Measurements from ENCODE around the gene ERMN.
"Not testable (repeated sequence)": the region's sequence is repeated elsewhere in the genome, so short reads cannot be mapped to it uniquely, and the experiment has no call there.

ERMN gene

GRCh38 chr2:157301307-157301706, 24.3 kb downstream of the ERMN start:
- no peak for DNase-seq

DNA sequence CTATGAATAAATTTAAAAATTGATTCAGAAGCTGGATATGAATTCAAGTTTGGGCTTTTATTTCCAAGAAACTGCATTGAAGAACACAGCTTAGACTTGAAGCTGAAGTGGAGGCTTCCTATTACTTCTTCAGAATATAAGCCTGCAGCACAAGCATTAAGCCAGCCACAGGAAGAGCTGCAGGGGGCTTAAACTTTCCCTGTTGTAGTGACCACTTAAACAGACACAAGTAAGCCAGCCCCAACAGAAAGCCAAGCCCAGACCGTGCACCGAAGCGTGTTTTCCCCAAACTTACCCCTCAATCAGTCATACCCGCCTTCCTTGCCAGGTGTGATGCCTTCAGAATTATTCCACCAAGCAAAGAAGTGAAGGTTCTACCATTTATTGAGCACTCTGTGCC, 28.7 kb downstream of the ERMN start:
- no peak for DNase-seq

GRCh38 chr2:157296490-157296889, 29.1 kb downstream of the ERMN start:
- no peak for DNase-seq

GRCh38 chr2:157292853-157293252, 32.8 kb downstream of the ERMN start:
- no peak for DNase-seq

DNA sequence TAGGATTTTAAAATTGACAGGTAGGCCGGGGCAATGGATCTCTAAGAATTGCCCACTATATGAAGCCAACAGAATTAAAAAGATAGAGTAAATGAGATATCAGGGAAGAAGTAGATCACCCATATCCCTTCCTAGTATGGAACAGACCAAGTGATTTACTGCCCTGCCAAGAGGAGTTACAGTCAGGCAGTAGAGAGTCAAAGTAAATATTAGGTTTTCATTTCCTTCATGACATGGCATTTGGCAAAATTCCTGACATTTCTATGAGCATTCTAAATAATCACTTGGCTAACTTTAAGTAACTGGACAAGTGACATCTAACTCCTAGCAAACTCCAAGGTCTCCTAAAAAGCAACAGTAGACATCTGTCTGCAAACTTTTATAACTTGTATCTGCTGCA, 34.6 kb downstream of the ERMN start:
- no peak for DNase-seq

GRCh38 chr2:157290525-157290924, 35.1 kb downstream of the ERMN start:
- DNase-seq, result no peak

GRCh38 chr2:157287160-157287559, 38.5 kb downstream of the ERMN start:
- DNase-seq, result no peak

DNA sequence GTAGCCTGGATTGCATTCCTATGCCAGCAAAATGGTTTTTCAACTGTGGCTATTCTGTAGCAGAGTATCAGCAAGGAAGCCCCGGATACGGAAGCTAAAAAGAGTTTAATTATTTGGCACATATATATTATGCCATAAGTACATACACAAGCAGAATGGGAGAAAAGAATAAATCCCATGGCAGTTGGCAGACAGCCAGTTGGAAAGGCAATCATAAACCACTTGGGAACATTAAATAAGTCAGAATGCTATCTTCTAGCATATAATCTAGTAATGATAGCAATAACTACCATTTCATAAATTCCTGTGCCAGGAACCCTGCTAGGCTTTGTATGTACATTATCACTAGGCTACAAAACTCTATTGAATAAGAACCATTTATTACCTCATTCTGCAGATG, 42.2 kb downstream of the ERMN start:
- no peak for DNase-seq

DNA sequence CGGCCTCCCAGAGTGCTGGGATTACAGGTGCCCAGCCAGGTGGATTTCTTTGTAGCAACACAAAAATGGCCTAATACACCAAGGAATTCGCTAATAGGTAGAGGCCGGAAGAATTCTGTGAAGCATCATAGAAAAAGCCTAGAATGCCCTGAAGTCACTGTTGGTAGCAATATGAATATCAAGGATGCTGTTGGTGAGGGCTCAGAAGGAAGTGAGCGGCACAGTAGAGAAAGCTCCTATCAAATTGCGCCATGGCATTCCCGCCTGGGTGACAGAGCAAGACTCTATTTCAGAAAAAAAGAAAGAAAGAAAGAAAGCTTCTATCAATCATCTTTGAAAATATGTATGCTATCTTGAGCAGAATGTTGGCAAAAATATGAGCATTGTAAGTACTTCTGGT, 44.3 kb downstream of the ERMN start:
- no peak for DNase-seq

DNA sequence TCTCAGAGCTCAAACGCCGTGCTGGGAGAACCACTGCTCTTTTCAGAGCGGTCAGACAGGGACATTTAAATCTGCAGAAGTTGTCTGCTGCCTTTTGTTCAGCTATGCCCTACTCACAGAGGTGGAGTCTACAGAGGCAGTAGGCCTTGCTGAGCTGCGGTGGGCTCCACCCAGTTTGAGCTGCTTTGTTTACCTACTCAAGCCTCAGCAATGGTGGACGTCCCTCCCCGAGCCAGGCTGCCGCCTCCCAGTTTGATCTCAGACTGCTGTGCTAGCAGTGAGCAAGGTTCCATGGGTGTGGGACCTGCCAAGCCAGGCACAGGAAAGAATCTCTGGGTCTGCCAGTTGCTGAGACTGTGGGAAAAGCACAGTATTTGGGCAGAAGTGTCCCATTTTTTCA, 46.3 kb downstream of the ERMN start:
- not testable (repeated sequence) for DNase-seq

DNA sequence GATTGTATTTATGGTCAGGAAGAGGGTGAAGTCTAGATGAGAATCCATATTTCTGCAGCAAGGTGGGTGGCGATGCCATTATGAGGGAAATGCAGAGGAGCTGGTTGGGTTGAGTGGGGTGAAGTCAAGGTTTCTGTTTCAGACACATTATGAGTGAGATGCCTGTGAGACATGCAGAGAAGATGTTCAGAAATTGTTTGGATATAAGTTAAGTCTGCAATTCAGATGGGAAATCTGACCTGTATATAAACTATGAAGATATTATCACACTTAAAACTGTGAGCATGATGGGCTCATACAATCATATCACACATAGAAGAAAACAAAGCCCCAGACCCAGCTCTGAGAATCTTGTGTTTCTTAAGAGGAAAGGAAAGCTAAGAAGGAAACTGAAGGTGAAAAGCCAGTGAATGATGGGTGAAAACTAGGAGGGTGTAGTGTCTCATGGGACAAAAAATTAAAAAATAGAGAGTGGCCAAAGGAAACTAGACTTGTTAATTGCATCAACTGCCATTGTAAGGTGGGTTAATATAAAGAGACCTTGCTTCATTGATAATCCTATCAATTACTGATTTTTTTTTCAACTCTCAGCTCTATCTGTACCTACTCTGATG, 53.9 kb downstream of the ERMN start:
- no peak for DNase-seq

- no peak for DNase-seq
Observed at GRCh38 chr2:157269922-157270321, 55.7 kb downstream of the ERMN start.

DNA sequence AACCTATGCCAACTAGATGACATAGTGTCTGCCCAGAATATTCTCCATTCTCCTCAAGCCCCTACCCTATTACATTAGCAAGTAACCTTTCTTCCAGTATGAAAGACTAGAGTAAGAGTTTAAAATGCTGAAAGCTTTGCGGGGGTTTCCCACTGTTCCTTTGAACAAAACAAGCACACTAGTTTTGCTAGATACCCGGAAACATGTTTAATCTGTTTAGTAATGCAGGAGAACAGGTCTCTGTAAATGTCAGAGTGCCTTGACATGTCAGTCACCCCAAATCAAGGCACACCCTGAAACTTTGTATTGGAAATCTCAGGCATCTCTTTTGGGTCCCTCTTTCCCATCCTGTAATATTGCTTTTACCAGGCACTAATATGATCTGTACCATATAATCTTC, 56.6 kb downstream of the ERMN start:
- no peak for DNase-seq
